Measurements from ENCODE around the gene C2CD3.

The C2CD3 gene

GRCh38 chr11:74196781-74197486 is 26.1 kb upstream of the C2CD3 start:
- H3K27me3 ChIP-seq (ENCODE audit: low read depth, low read length), result no peaks in the 10 kb centered on the region
- peaks cover 15% of the 10 kb centered on the region for H3K36me3 ChIP-seq (replicated peaks; ENCODE audit: low read depth, low read length)
- no peak overlapping the region for H2AFZ ChIP-seq (ENCODE audit: low read depth, low read length)
- H3K79me2 ChIP-seq (ENCODE audit: low read length), result no peaks in the 10 kb centered on the region; the same call in none of the 2 replicates
- no peak overlapping the region for H3K4me3 ChIP-seq (ENCODE audit: low read length)
- H3K4me1 ChIP-seq (ENCODE audit: low read length), result no peaks in the 10 kb centered on the region
- TF ChIP-seq CTCF (IDR thresholded peaks at IDR 0.05; ENCODE audit: low read depth, low read length) (no peak), EZH2phosphoT487 (IDR thresholded peaks at IDR 0.05; ENCODE audit: low read depth) (no peak)
- H3K4me2 ChIP-seq (ENCODE audit: low read length), result no peak overlapping the region
- 0 out of 2 replicates have a peak, but pooled peaks cover 3% of the 10 kb centered on the region for H4K20me1 ChIP-seq (ENCODE audit: insufficient read depth, low read length)
- H3K9ac ChIP-seq (ENCODE audit: low read length), result no peak overlapping the region
- no peaks in the 10 kb centered on the region for H3K9me3 ChIP-seq (ENCODE audit: insufficient read depth, low read length)
- H3K27ac ChIP-seq (ENCODE audit: low read length), result no peak overlapping the region

GRCh38 chr11:74195828-74196227 is 25.0 kb upstream of the C2CD3 start:
- H3K4me1 ChIP-seq (ENCODE audit: low read length), result no peaks in the 10 kb centered on the region
- H3K79me2 ChIP-seq (ENCODE audit: low read length), result no peaks in the 10 kb centered on the region; the same call in none of the 2 replicates
- H3K27ac ChIP-seq (ENCODE audit: low read length), result no peak overlapping the region
- no peak overlapping the region for H2AFZ ChIP-seq (ENCODE audit: low read depth, low read length)
- H3K27me3 ChIP-seq (ENCODE audit: low read depth, low read length), result no peaks in the 10 kb centered on the region
- no peak for TF ChIP-seq EZH2phosphoT487 (IDR thresholded peaks at IDR 0.05; ENCODE audit: low read depth)
- no peak for TF ChIP-seq CTCF (IDR thresholded peaks at IDR 0.05; ENCODE audit: low read depth, low read length)
- no peaks in the 10 kb centered on the region for H3K9me3 ChIP-seq (ENCODE audit: insufficient read depth, low read length)
- H3K36me3 ChIP-seq (replicated peaks; ENCODE audit: low read depth, low read length), result peaks cover 15% of the 10 kb centered on the region
- H4K20me1 ChIP-seq (ENCODE audit: insufficient read depth, low read length), result 0 out of 2 replicates have a peak, but pooled peaks cover 3% of the 10 kb centered on the region
- H3K4me3 ChIP-seq (ENCODE audit: low read length), result no peak overlapping the region
- no peak overlapping the region for H3K9ac ChIP-seq (ENCODE audit: low read length)
- H3K4me2 ChIP-seq (ENCODE audit: low read length), result no peak overlapping the region

GRCh38 chr11:74185695-74186094 is 14.9 kb upstream of the C2CD3 start:
- Histone ChIP-seq H2AFZ (ENCODE audit: low read depth, low read length) (no peak overlapping the region), H3K4me1 (ENCODE audit: low read length) (no peaks in the 10 kb centered on the region), H4K20me1 (ENCODE audit: insufficient read depth, low read length) (0 out of 2 replicates have a peak, but pooled peaks cover 14% of the 10 kb centered on the region), H3K4me3 (ENCODE audit: low read length) (no peak overlapping the region), H3K27ac (ENCODE audit: low read length) (no peak overlapping the region), H3K9me3 (ENCODE audit: insufficient read depth, low read length) (no peaks in the 10 kb centered on the region), H3K9ac (ENCODE audit: low read length) (no peak overlapping the region), H3K4me2 (ENCODE audit: low read length) (no peak overlapping the region), H3K79me2 (ENCODE audit: low read length) (peaks cover 40% of the 10 kb centered on the region), H3K36me3 (replicated peaks; ENCODE audit: low read depth, low read length) (peaks cover 7% of the 10 kb centered on the region), H3K27me3 (ENCODE audit: low read depth, low read length) (no peaks in the 10 kb centered on the region)
- TF ChIP-seq EZH2phosphoT487 (IDR thresholded peaks at IDR 0.05; ENCODE audit: low read depth) (no peak), CTCF (IDR thresholded peaks at IDR 0.05; ENCODE audit: low read depth, low read length) (no peak)

GRCh38 chr11:74185285-74185684 is 14.5 kb upstream of the C2CD3 start:
- Histone ChIP-seq H3K79me2 (ENCODE audit: low read length) (peaks cover 40% of the 10 kb centered on the region), H3K4me2 (ENCODE audit: low read length) (no peak overlapping the region), H3K9ac (ENCODE audit: low read length) (no peak overlapping the region), H3K36me3 (replicated peaks; ENCODE audit: low read depth, low read length) (peaks cover 7% of the 10 kb centered on the region), H2AFZ (ENCODE audit: low read depth, low read length) (no peak overlapping the region), H3K27me3 (ENCODE audit: low read depth, low read length) (no peaks in the 10 kb centered on the region), H3K4me3 (ENCODE audit: low read length) (no peak overlapping the region), H3K9me3 (ENCODE audit: insufficient read depth, low read length) (no peaks in the 10 kb centered on the region), H4K20me1 (ENCODE audit: insufficient read depth, low read length) (0 out of 2 replicates have a peak, but pooled peaks cover 14% of the 10 kb centered on the region), H3K4me1 (ENCODE audit: low read length) (no peaks in the 10 kb centered on the region), H3K27ac (ENCODE audit: low read length) (no peak overlapping the region)
- TF ChIP-seq CTCF (IDR thresholded peaks at IDR 0.05; ENCODE audit: low read depth, low read length) (no peak), EZH2phosphoT487 (IDR thresholded peaks at IDR 0.05; ENCODE audit: low read depth) (no peak)
